SK-N-SH (cell line): Measurements from ENCODE around the gene GLCE. TPM values are rescaled to one million over a fixed set of nuclear protein-coding genes. Genes with fewer than 3 reads are reported as not detected.

Experiments
- CTCF ChIA-PET: fragments of 300-600, 350-600 bp; formaldehyde crosslinking; extraction: SDS; loops from one replicate; lab custom pipeline; 2021; lab: Yijun Ruan, JAX
- POLR2A ChIA-PET: fragments of 350-600 bp; sonication (Branson Sonifier 250); formaldehyde crosslinking; extraction: SDS; loops from one replicate; lab custom pipeline; 2020; ENCODE audit warnings: antibody characterized with exemption, inconsistent platforms; lab: Yijun Ruan, JAX
- DNase-seq: peaks from one replicate; pipeline ENCODE4 v3.0.0; 2012
- H2AFZ ChIP-seq: fragments of 200-600 bp; sonication (generic); 2 replicates; pipeline ENCODE4 v1.8.1; 2016; ENCODE audit warnings: antibody characterized with exemption, mild to moderate bottlenecking, low read depth
- H3F3A ChIP-seq: fragments of 200-600 bp; sonication (generic); replicated peaks from 2 replicates; pipeline ENCODE3; 2016; ENCODE audit warnings: antibody characterized with exemption, mild to moderate bottlenecking; ENCODE audit not compliant: insufficient read depth
- H3K27ac ChIP-seq, 2 experiments: fragments of 200-500 bp in 1 of 2; fragments of 200-600 bp in 1 of 2; sonication (Bioruptor generic) in 1 of 2; sonication (generic), shearing (Covaris generic) in 1 of 2; 2 replicates each; pipeline versions ENCODE4 v1.5.1 to v1.6.1; 2014 to 2016; ENCODE audit warnings: low read depth in 2 of 2, inconsistent platforms in 1 of 2, low read length in 1 of 2, mild to moderate bottlenecking in 1 of 2, mixed read lengths in 1 of 2
- H3K27me3 ChIP-seq: fragments of 200-600 bp; sonication (generic), shearing (Covaris generic); 2 replicates; pipeline ENCODE4 v1.6.1; 2016; ENCODE audit warnings: mixed run types; ENCODE audit not compliant: insufficient read depth
- H3K36me3 ChIP-seq, 2 experiments: fragments of 200-500 bp in 1 of 2; fragments of 200-600 bp in 1 of 2; sonication (Bioruptor generic) in 1 of 2; sonication (generic) in 1 of 2; replicated peaks in 1 of 2; 2 replicates each; pipeline versions ENCODE3 to v1.5.1; 2014 to 2016; ENCODE audit warnings: low read length in 1 of 2, mild to moderate bottlenecking in 1 of 2; ENCODE audit not compliant: insufficient read depth in 2 of 2, control insufficient read depth in 1 of 2
- H3K4me1 ChIP-seq, 2 experiments: fragments of 200-500 bp in 1 of 2; fragments of 200-600 bp in 1 of 2; sonication (Bioruptor generic) in 1 of 2; sonication (generic), shearing (Covaris generic) in 1 of 2; 2 replicates each; pipeline versions ENCODE4 v1.5.1 to v1.6.1; 2014 to 2016; ENCODE audit warnings: low read depth in 1 of 2, low read length in 1 of 2, mixed run types in 1 of 2; ENCODE audit not compliant: insufficient read depth in 2 of 2, control insufficient read depth in 1 of 2
- H3K4me2 ChIP-seq: fragments of 200-600 bp; sonication (generic), shearing (Covaris generic); 2 replicates; pipeline ENCODE4 v1.6.1; 2017; ENCODE audit warnings: mixed run types
- H3K4me3 ChIP-seq, 2 experiments: fragments of 200-500 bp in 1 of 2; fragments of 200-600 bp in 1 of 2; sonication (Bioruptor generic) in 1 of 2; sonication (generic), shearing (Covaris generic) in 1 of 2; 2 replicates each; pipeline versions ENCODE4 v1.5.1 to v1.8.1; 2014 to 2016; ENCODE audit warnings: low read depth in 2 of 2, inconsistent platforms in 1 of 2, low read length in 1 of 2, mild to moderate bottlenecking in 1 of 2, mixed read lengths in 1 of 2, moderate library complexity in 1 of 2
- H3K79me2 ChIP-seq: fragments of 200-600 bp; sonication (generic); 2 replicates; pipeline ENCODE4 v1.8.1; 2017; ENCODE audit warnings: mild to moderate bottlenecking; ENCODE audit not compliant: insufficient read depth
- H3K9ac ChIP-seq: fragments of 200-600 bp; sonication (generic); 2 replicates; pipeline ENCODE4 v1.6.1; 2017; ENCODE audit warnings: mixed run types
- H3K9me2 ChIP-seq: fragments of 200-600 bp; sonication (generic); 2 replicates; pipeline ENCODE4 v1.6.1; 2017; ENCODE audit warnings: mixed run types
- H3K9me3 ChIP-seq: fragments of 200-600 bp; sonication (generic); 2 replicates; pipeline ENCODE4 v1.6.1; 2017; ENCODE audit warnings: mixed run types, mild to moderate bottlenecking, moderate library complexity
- H4K20me1 ChIP-seq: fragments of 200-600 bp; sonication (generic); 2 replicates; pipeline ENCODE4 v1.6.1; 2017; ENCODE audit warnings: mild to moderate bottlenecking, mixed run types; ENCODE audit not compliant: insufficient read depth
- CHD2 ChIP-seq: fragments of 150-350 bp; IDR thresholded peaks from 2 replicates; pipeline ENCODE4 v1.6.1; 2018; ENCODE audit warnings: low read length; ENCODE audit not compliant: partially characterized antibody
- EZH2phosphoT487 ChIP-seq: fragments of 200-600 bp; sonication (generic); IDR thresholded peaks from 2 replicates; pipeline ENCODE4 v1.6.1; 2017; ENCODE audit warnings: low read depth, mixed run types, mild to moderate bottlenecking, antibody characterized with exemption, moderate library complexity, borderline replicate concordance
- FOSL2 ChIP-seq: IDR thresholded peaks from 2 replicates; pipeline ENCODE4 v1.4.0; 2012; ENCODE audit warnings: low read depth, mild to moderate bottlenecking, moderate library complexity, borderline replicate concordance
- GATA2 ChIP-seq: sonication (generic); formaldehyde crosslinking; IDR thresholded peaks from 2 replicates; pipeline ENCODE4 v1.5.0; 2020; ENCODE audit warnings: mild to moderate bottlenecking, missing genetic modification reagents
- JUND ChIP-seq: IDR thresholded peaks from 2 replicates; pipeline ENCODE4 v1.4.0; 2012
- MEF2A ChIP-seq: IDR thresholded peaks from 2 replicates; pipeline ENCODE4 v1.4.0; 2012; ENCODE audit warnings: low read depth, borderline replicate concordance
- MXI1 ChIP-seq: IDR thresholded peaks from 2 replicates; pipeline ENCODE4 v1.6.1; 2012; ENCODE audit warnings: mild to moderate bottlenecking, low read depth, low read length, improper control_type of control experiment
- NFIC ChIP-seq: IDR thresholded peaks from 2 replicates; pipeline ENCODE4 v1.4.0; 2012; ENCODE audit warnings: borderline replicate concordance
- POLR2AphosphoS5 ChIP-seq: IDR thresholded peaks from 2 replicates; pipeline ENCODE4 v1.6.1; 2012; ENCODE audit warnings: low read depth, low read length
- RAD21 ChIP-seq: IDR thresholded peaks from 2 replicates; pipeline ENCODE4 v1.6.1; 2012; ENCODE audit warnings: mild to moderate bottlenecking, low read length
- RCOR1 ChIP-seq: fragments of 150-350 bp; IDR thresholded peaks from 2 replicates; pipeline ENCODE4 v1.6.1; 2017; ENCODE audit warnings: antibody characterized with exemption, low read length
- RXRA ChIP-seq: IDR thresholded peaks from 2 replicates; pipeline ENCODE4 v1.4.0; 2012; ENCODE audit warnings: low read depth, mild to moderate bottlenecking, borderline replicate concordance
- WGBS: methylation state at CpG from one replicate; pipeline ENCODE4 v1.1.6; 2017; ENCODE audit warnings: low lambda C conversion rate; 5-methylcytosine and 5-hydroxymethylcytosine counted together
- polyA plus RNA-seq, 3 experiments: library from polyadenylated mRNA; depleted of rRNA; stranded (reverse); fragments of >200 nt; gene quantifications; 2 replicates each; pipeline ENCODE4 v1.2.3, GENCODE V29; 2012
- TF ChIP-seq, protein P1 (sequence below): IDR thresholded peaks from 2 replicates; pipeline ENCODE4 v1.6.1; 2012; ENCODE audit warnings: mild to moderate bottlenecking, low read depth, low read length, moderate library complexity
- TF ChIP-seq, protein P2 (sequence below): fragments of 150-350 bp; IDR thresholded peaks from 2 replicates; pipeline ENCODE4 v1.6.1; 2017; ENCODE audit warnings: antibody characterized with exemption, low read length, low read depth, borderline replicate concordance
- TF ChIP-seq, protein P3 (sequence below): IDR thresholded peaks from 2 replicates; pipeline ENCODE4; 2012

GLCE gene
- polyA plus RNA-seq, 1 of the 3 experiments (the other 2 are of a cell fraction), result 19.5 TPM

DNA sequence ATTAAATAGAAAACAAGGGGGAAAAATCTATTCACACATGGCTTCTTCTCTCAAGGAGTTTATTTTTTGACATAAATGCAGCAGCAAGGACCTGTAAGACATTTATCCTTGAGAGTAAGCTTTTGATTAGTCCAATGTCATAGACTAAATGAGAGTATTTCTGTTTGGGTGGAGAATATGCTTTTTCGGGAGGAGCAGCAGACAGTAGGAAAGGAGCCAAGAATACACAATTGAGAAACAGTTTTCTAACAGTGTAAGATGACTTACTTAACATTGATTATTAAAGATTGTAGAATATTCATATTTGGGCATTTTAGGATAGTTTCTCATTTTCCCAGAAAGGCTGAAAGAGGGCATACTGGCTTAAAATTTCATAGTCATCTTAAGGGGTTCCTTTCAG is 72.3 kb downstream of the GLCE start:
- no peak overlapping the region for H3K4me3 ChIP-seq
- no peaks in the 10 kb centered on the region for H3K27me3 ChIP-seq
- ChIA-PET CTCF (interaction anchor here (1.8 kb wide), 1 partner anchor 173 kb away, joined by 9 read pairs; no protein-coding TSS in a partner anchor), POLR2A (no interaction called here)
- peaks cover 5 to 25% of the 10 kb centered on the region in 2 experiments for H3K36me3 ChIP-seq
- no peak overlapping the region for H3K9ac ChIP-seq
- TF ChIP-seq JUND, result no peak
- no peaks in the 10 kb centered on the region for H3K9me2 ChIP-seq
- no peak overlapping the region for H3K4me2 ChIP-seq
- H3K4me1 ChIP-seq, result no peaks in the 10 kb centered on the region
- no peak overlapping the region for H2AFZ ChIP-seq
- H4K20me1 ChIP-seq, result no peaks in the 10 kb centered on the region
- H3K9me3 ChIP-seq, result peaks cover 11% of the 10 kb centered on the region
- DNase-seq, result no peak
- H3K79me2 ChIP-seq, result no peaks in the 10 kb centered on the region
- no peaks in the 10 kb centered on the region for H3F3A ChIP-seq
- no peak overlapping the region for H3K27ac ChIP-seq
- WGBS, result 78% methylated on average over 1 of the region's 1 CpG

DNA sequence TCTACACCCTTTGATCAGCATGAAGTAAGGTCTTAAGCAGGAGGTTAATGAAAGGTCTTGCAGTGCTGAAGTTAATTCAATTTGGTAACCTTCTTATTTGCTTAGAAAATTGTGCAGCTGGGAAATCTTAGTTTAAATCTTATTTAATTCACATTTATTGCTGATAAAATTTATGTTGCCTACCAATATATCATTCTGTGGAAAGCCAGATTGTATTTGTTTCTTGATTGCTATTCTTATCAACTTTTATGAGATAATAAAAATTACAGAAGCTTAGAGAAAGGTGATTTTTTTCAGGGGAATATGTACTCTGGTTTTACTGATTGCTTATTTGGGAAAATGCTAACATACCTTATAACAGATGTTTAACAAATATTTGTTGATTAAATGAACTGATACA is 74.2 kb downstream of the GLCE start:
- Histone ChIP-seq H3K9me3 (0 out of 2 replicates have a peak, but pooled peaks cover 2% of the 10 kb centered on the region), H3K9me2 (no peaks in the 10 kb centered on the region), H3K27me3 (no peaks in the 10 kb centered on the region), H4K20me1 (no peaks in the 10 kb centered on the region), H3K36me3 (peaks cover 0 to 18% of the 10 kb centered on the region in 2 experiments), H3K79me2 (no peaks in the 10 kb centered on the region), H3K4me2 (no peak overlapping the region), H3K27ac (no peak overlapping the region), H3K4me3 (no peak overlapping the region), H3K4me1 (no peaks in the 10 kb centered on the region; a peak in 1 of 4 replicates), H3K9ac (no peak overlapping the region), H3F3A (no peaks in the 10 kb centered on the region), H2AFZ (no peak overlapping the region)
- ChIA-PET CTCF (interaction anchor here (0.7 to 1.0 kb wide), 2 partner anchors 9 kb away, joined by 4 read pairs; no protein-coding TSS in a partner anchor), POLR2A (no interaction called here)
- TF ChIP-seq EZH2phosphoT487 (no peak), GATA2 (CRISPR knock-in tag) (peak; percentile 29)
- no peak for DNase-seq

DNA sequence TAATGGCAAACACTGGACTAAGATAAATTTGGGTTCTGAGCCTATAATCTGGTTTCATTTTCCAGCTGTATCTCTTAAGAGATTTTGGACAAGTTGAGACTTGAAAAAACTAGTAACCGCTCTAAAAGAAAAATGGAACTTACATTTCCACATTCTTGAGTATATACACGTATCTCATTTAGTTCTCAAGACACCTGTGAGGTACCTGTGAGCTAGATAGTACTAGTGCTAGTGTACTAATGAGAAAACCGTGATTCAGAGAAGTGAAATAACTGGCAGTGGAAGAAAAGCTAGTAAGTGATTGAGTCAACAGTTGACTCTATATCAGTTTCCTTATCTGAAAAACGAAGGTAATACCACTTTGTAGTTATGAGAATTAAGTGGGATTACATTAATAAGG is 76.1 kb downstream of the GLCE start:
- Histone ChIP-seq H3F3A (no peaks in the 10 kb centered on the region), H4K20me1 (no peaks in the 10 kb centered on the region), H3K4me1 (no peaks in the 10 kb centered on the region; a peak in 1 of 4 replicates), H3K9me3 (no peaks in the 10 kb centered on the region), H3K27me3 (no peaks in the 10 kb centered on the region), H3K27ac (no peak overlapping the region), H3K9me2 (no peaks in the 10 kb centered on the region), H3K4me3 (no peak overlapping the region), H3K36me3 (peaks cover 0 to 7% of the 10 kb centered on the region in 2 experiments), H3K4me2 (no peak overlapping the region), H3K9ac (no peak overlapping the region), H2AFZ (no peak overlapping the region), H3K79me2 (no peaks in the 10 kb centered on the region)
- ChIA-PET POLR2A (no interaction called here), CTCF (interaction anchor here (1.6 kb wide), 1 partner anchor 75 kb away, joined by 5 read pairs; no protein-coding TSS in a partner anchor)
- TF ChIP-seq MXI1 (no peak), POLR2AphosphoS5 (no peak), CHD2 (no peak), RAD21 (no peak), JUND (no peak), GATA2 (CRISPR knock-in tag) (no peak), MEF2A (no peak), FOSL2 (no peak), NFIC (no peak), RXRA (no peak), RCOR1 (no peak)
- TF ChIP-seq, protein P1, sequence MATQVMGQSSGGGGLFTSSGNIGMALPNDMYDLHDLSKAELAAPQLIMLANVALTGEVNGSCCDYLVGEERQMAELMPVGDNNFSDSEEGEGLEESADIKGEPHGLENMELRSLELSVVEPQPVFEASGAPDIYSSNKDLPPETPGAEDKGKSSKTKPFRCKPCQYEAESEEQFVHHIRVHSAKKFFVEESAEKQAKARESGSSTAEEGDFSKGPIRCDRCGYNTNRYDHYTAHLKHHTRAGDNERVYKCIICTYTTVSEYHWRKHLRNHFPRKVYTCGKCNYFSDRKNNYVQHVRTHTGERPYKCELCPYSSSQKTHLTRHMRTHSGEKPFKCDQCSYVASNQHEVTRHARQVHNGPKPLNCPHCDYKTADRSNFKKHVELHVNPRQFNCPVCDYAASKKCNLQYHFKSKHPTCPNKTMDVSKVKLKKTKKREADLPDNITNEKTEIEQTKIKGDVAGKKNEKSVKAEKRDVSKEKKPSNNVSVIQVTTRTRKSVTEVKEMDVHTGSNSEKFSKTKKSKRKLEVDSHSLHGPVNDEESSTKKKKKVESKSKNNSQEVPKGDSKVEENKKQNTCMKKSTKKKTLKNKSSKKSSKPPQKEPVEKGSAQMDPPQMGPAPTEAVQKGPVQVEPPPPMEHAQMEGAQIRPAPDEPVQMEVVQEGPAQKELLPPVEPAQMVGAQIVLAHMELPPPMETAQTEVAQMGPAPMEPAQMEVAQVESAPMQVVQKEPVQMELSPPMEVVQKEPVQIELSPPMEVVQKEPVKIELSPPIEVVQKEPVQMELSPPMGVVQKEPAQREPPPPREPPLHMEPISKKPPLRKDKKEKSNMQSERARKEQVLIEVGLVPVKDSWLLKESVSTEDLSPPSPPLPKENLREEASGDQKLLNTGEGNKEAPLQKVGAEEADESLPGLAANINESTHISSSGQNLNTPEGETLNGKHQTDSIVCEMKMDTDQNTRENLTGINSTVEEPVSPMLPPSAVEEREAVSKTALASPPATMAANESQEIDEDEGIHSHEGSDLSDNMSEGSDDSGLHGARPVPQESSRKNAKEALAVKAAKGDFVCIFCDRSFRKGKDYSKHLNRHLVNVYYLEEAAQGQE, result no peak
- TF ChIP-seq, protein P2, sequence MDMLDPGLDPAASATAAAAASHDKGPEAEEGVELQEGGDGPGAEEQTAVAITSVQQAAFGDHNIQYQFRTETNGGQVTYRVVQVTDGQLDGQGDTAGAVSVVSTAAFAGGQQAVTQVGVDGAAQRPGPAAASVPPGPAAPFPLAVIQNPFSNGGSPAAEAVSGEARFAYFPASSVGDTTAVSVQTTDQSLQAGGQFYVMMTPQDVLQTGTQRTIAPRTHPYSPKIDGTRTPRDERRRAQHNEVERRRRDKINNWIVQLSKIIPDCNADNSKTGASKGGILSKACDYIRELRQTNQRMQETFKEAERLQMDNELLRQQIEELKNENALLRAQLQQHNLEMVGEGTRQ, result no peak
- TF ChIP-seq, protein P3, sequence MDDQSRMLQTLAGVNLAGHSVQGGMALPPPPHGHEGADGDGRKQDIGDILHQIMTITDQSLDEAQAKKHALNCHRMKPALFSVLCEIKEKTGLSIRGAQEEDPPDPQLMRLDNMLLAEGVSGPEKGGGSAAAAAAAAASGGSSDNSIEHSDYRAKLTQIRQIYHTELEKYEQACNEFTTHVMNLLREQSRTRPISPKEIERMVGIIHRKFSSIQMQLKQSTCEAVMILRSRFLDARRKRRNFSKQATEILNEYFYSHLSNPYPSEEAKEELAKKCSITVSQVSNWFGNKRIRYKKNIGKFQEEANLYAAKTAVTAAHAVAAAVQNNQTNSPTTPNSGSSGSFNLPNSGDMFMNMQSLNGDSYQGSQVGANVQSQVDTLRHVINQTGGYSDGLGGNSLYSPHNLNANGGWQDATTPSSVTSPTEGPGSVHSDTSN, result no peak
- 94% methylated on average over 4 of the region's 4 CpGs for WGBS
- no peak for DNase-seq
